ENCODE data around the gene SPAST. TPM values are rescaled to one million over a fixed set of nuclear protein-coding genes. Genes with fewer than 3 reads are reported as not detected.

Gene SPAST
- total and polyA plus RNA-seq, 2 of the 13 experiments (the other 11 are each of a cell fraction or from before 2014, with no cell fraction given) = 11.5 to 40.4 TPM

DNA sequence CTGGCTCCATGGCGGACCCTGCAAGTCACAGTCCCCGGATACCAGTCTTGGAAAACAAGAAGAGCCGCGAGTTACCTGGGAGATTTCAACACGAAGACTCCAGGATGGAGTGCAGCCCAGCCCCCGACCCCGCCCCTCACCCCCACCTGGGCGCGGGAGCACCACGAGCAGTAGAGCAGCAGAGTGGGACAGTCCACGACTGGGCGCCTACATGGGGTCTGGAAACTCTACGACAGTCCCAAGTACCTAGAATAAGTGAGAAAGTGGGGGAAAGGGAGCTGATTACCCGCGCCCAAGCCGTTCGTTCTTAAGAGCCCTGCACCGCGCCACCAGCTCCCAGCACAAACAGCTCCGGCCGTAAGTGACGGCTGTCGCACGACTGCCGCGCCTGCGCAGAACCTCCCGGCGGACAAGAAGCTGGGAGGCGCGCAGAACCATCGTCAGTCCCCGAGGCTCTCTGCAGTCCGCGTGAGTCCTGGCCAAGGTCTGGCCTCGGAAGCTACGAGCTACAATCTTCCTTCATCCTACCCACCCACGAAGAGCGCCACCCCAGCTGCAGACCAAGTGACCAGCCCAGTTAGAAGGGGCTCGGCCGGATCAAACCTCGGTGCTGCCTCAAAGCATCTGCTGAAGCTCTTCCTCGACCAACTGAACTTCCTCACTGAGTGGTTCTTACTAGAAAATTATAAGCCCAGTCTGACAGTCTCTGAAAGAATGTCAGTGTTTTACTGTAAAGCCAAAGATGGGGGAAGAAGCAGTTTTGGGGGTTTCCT is 23.7 kb upstream of the SPAST start, which contains the start of gene DPY30 (continued):
- TF ChIP-seq, protein P1, sequence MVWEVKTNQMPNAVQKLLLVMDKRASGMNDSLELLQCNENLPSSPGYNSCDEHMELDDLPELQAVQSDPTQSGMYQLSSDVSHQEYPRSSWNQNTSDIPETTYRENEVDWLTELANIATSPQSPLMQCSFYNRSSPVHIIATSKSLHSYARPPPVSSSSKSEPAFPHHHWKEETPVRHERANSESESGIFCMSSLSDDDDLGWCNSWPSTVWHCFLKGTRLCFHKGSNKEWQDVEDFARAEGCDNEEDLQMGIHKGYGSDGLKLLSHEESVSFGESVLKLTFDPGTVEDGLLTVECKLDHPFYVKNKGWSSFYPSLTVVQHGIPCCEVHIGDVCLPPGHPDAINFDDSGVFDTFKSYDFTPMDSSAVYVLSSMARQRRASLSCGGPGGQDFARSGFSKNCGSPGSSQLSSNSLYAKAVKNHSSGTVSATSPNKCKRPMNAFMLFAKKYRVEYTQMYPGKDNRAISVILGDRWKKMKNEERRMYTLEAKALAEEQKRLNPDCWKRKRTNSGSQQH (CRISPR knock-in tag; IDR thresholded peaks at IDR 0.05; ENCODE audit: low read depth) = no peak
- TF ChIP-seq SMC3 (IDR thresholded peaks at IDR 0.05; ENCODE audit: low read length) (no peak), ZNF101 (CRISPR knock-in tag; IDR thresholded peaks at IDR 0.05; ENCODE audit: borderline replicate concordance, low read depth) (0 out of 2 replicates have a peak, but pooled peaks have one; percentile 67), ZBTB42 (CRISPR knock-in tag; IDR thresholded peaks at IDR 0.05) (no peak; the same call in 1 of the 2 replicates), TOE1 (CRISPR knock-in tag; IDR thresholded peaks at IDR 0.05) (peak; percentile 66; the same call in 1 of the 2 replicates), KAT2B (IDR thresholded peaks at IDR 0.05; ENCODE audit: borderline replicate concordance, low read depth, low read length) (no peak), ZNF749 (CRISPR knock-in tag; IDR thresholded peaks at IDR 0.05; ENCODE audit: borderline replicate concordance) (no peak), GPN1 (CRISPR knock-in tag; IDR thresholded peaks at IDR 0.05; ENCODE audit: borderline replicate concordance) (peak; percentile 69; the same call in 1 of the 2 replicates), MAZ (IDR thresholded peaks at IDR 0.05; ENCODE audit: borderline replicate concordance, low read depth, low read length) (no peak), MAZ (CRISPR knock-in tag; IDR thresholded peaks at IDR 0.05; ENCODE audit: low read depth) (peak; percentile 91), SCMH1 (CRISPR knock-in tag; IDR thresholded peaks at IDR 0.05; ENCODE audit: borderline replicate concordance) (no peak), TBL1XR1 (IDR thresholded peaks at IDR 0.05; ENCODE audit: borderline replicate concordance, low read length, partially characterized antibody) (no peak), ZNF563 (CRISPR knock-in tag; IDR thresholded peaks at IDR 0.05) (peak; percentile 93), MAF1 (CRISPR knock-in tag; IDR thresholded peaks at IDR 0.05; ENCODE audit: borderline replicate concordance) (peak; percentile 88; the same call in 1 of the 2 replicates), RFXANK (CRISPR knock-in tag; IDR thresholded peaks at IDR 0.05) (no peak), KDM2A (CRISPR knock-in tag; IDR thresholded peaks at IDR 0.05; ENCODE audit: borderline replicate concordance, low read depth) (peak; percentile 88; the same call in 1 of the 2 replicates)
- TF ChIP-seq, protein P2, sequence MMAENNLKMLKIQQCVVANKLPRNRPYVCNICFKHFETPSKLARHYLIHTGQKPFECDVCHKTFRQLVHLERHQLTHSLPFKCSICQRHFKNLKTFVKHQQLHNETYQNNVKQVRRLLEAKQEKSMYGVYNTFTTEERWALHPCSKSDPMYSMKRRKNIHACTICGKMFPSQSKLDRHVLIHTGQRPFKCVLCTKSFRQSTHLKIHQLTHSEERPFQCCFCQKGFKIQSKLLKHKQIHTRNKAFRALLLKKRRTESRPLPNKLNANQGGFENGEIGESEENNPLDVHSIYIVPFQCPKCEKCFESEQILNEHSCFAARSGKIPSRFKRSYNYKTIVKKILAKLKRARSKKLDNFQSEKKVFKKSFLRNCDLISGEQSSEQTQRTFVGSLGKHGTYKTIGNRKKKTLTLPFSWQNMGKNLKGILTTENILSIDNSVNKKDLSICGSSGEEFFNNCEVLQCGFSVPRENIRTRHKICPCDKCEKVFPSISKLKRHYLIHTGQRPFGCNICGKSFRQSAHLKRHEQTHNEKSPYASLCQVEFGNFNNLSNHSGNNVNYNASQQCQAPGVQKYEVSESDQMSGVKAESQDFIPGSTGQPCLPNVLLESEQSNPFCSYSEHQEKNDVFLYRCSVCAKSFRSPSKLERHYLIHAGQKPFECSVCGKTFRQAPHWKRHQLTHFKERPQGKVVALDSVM (CRISPR knock-in tag; IDR thresholded peaks at IDR 0.05) = peak; percentile 73
- TF ChIP-seq, protein P3, sequence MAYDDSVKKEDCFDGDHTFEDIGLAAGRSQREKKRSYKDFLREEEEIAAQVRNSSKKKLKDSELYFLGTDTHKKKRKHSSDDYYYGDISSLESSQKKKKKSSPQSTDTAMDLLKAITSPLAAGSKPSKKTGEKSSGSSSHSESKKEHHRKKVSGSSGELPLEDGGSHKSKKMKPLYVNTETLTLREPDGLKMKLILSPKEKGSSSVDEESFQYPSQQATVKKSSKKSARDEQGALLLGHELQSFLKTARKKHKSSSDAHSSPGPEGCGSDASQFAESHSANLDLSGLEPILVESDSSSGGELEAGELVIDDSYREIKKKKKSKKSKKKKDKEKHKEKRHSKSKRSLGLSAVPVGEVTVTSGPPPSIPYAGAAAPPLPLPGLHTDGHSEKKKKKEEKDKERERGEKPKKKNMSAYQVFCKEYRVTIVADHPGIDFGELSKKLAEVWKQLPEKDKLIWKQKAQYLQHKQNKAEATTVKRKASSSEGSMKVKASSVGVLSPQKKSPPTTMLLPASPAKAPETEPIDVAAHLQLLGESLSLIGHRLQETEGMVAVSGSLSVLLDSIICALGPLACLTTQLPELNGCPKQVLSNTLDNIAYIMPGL (CRISPR knock-in tag; IDR thresholded peaks at IDR 0.05; ENCODE audit: borderline replicate concordance in 1 of 2, low read depth in 1 of 2) = peak; percentile 72 to 87; a peak in 3 of 4 replicates
- TF ChIP-seq, protein P4, sequence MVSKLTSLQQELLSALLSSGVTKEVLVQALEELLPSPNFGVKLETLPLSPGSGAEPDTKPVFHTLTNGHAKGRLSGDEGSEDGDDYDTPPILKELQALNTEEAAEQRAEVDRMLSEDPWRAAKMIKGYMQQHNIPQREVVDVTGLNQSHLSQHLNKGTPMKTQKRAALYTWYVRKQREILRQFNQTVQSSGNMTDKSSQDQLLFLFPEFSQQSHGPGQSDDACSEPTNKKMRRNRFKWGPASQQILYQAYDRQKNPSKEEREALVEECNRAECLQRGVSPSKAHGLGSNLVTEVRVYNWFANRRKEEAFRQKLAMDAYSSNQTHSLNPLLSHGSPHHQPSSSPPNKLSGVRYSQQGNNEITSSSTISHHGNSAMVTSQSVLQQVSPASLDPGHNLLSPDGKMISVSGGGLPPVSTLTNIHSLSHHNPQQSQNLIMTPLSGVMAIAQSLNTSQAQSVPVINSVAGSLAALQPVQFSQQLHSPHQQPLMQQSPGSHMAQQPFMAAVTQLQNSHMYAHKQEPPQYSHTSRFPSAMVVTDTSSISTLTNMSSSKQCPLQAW (CRISPR knock-in tag; IDR thresholded peaks at IDR 0.05) = peak; percentile 58
- TF ChIP-seq, protein P5, sequence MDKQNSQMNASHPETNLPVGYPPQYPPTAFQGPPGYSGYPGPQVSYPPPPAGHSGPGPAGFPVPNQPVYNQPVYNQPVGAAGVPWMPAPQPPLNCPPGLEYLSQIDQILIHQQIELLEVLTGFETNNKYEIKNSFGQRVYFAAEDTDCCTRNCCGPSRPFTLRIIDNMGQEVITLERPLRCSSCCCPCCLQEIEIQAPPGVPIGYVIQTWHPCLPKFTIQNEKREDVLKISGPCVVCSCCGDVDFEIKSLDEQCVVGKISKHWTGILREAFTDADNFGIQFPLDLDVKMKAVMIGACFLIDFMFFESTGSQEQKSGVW (CRISPR knock-in tag; IDR thresholded peaks at IDR 0.05; ENCODE audit: borderline replicate concordance) = no peak

Measured in HepG2 (cell line).